MM.1S (cell line): ENCODE measurements around the gene ABCB4.

ENCODE experiments used
- DNase-seq: peaks from one replicate; pipeline ENCODE4 v3.0.0-alpha.2; 2015
- H2AFZ ChIP-seq: fragments of 300-600 bp; sonication (generic); 2 replicates; pipeline ENCODE4 v1.6.0; 2016; ENCODE audit warnings: antibody characterized with exemption, low read length
- H3F3A ChIP-seq: fragments of 300-600 bp; sonication (generic); 2 replicates; pipeline ENCODE4 v1.6.1; 2016; ENCODE audit warnings: mild to moderate bottlenecking, antibody characterized with exemption, low read length, moderate library complexity, mixed read lengths; ENCODE audit not compliant: insufficient read depth
- H3K27ac ChIP-seq: fragments of 300-600 bp; sonication (generic); 2 replicates; pipeline ENCODE4 v1.5.1; 2016; ENCODE audit warnings: mild to moderate bottlenecking, low read length
- H3K27me3 ChIP-seq: fragments of 300-600 bp; sonication (generic); replicated peaks from 2 replicates; pipeline ENCODE4 v1.6.0; 2016; ENCODE audit warnings: low read length; ENCODE audit not compliant: insufficient read depth
- H3K36me3 ChIP-seq: fragments of 300-600 bp; sonication (generic); replicated peaks from 2 replicates; pipeline ENCODE4 v1.6.1; 2016; ENCODE audit warnings: mild to moderate bottlenecking, low read length, mixed read lengths; ENCODE audit not compliant: insufficient read depth
- H3K4me1 ChIP-seq: fragments of 300-600 bp; sonication (generic); 2 replicates; pipeline ENCODE4 v1.6.1; 2016; ENCODE audit warnings: low read length, mixed read lengths
- H3K4me2 ChIP-seq: fragments of 300-600 bp; sonication (generic); 2 replicates; pipeline ENCODE4 v1.6.0; 2016; ENCODE audit warnings: low read depth, low read length
- H3K4me3 ChIP-seq: fragments of 300-600 bp; sonication (generic); 2 replicates; pipeline ENCODE4 v1.5.1; 2016; ENCODE audit warnings: low read length, mixed read lengths
- H3K79me2 ChIP-seq: fragments of 300-600 bp; sonication (generic); 2 replicates; pipeline ENCODE4 v1.6.1; 2016; ENCODE audit warnings: mixed run types, low read length, mixed read lengths
- H3K9ac ChIP-seq: fragments of 300-600 bp; sonication (generic); 2 replicates; pipeline ENCODE4 v1.6.1; 2016; ENCODE audit warnings: low read length, mixed read lengths
- H3K9me2 ChIP-seq: fragments of 300-600 bp; sonication (generic); replicated peaks from 2 replicates; pipeline ENCODE4 v1.6.1; 2016; ENCODE audit warnings: mild to moderate bottlenecking, low read length, mixed read lengths; ENCODE audit not compliant: insufficient read depth
- H3K9me3 ChIP-seq: fragments of 300-600 bp; sonication (generic); replicated peaks from 2 replicates; pipeline ENCODE4 v1.6.1; 2016; ENCODE audit warnings: mild to moderate bottlenecking, low read length, mixed read lengths; ENCODE audit not compliant: insufficient read depth
- H4K20me1 ChIP-seq: fragments of 300-600 bp; sonication (generic); 2 replicates; pipeline ENCODE4 v1.6.1; 2016; ENCODE audit warnings: mild to moderate bottlenecking, low read length, moderate library complexity, mixed read lengths; ENCODE audit not compliant: insufficient read depth
- EZH2 ChIP-seq: fragments of 300-600 bp; sonication (generic); optimal IDR thresholded peaks from 2 replicates; pipeline ENCODE3; 2017; ENCODE audit warnings: low read depth, mild to moderate bottlenecking, antibody characterized with exemption, low read length, mixed read lengths
- EZH2phosphoT487 ChIP-seq: fragments of 300-600 bp; sonication (generic); IDR thresholded peaks from 2 replicates; pipeline ENCODE4 v1.6.1; 2018; ENCODE audit warnings: antibody characterized with exemption, low read length
- TF ChIP-seq, protein P1 (sequence below): fragments of 300-600 bp; sonication (generic); IDR thresholded peaks from 2 replicates; pipeline ENCODE4 v1.5.1; 2016; ENCODE audit warnings: antibody characterized with exemption, low read length, mixed read lengths

The ABCB4 gene

DNA sequence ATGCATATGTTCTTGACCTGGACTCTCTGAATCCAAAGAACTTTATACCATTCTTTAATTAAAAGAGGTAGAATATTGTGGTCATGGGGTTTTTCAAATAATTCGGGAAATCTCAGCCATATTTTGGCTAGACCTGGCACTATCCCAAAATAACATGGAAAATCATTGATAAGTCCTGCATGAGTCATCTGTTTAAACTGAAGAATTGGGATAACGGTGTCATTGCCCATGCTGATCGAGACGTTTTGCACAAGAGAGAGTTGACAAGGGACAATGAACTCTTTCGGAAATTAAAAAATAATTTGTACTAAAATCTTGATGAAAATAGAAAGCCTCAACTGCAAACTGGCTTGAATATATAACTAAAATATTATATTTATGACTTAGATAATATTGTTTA, 19.9 kb upstream of the ABCB4 start:
- no peak overlapping the region for H3K9ac ChIP-seq
- no peaks in the 10 kb centered on the region for H3K36me3 ChIP-seq
- no peak overlapping the region for H3K4me3 ChIP-seq
- H3F3A ChIP-seq, result no peaks in the 10 kb centered on the region
- H3K9me2 ChIP-seq, result no peaks in the 10 kb centered on the region
- H3K9me3 ChIP-seq, result no peaks in the 10 kb centered on the region
- no peaks in the 10 kb centered on the region for H4K20me1 ChIP-seq
- DNase-seq, result no peak
- no peak overlapping the region for H3K27ac ChIP-seq
- no peaks in the 10 kb centered on the region for H3K4me1 ChIP-seq
- no peaks in the 10 kb centered on the region for H3K27me3 ChIP-seq
- no peak for TF ChIP-seq EZH2phosphoT487
- TF ChIP-seq EZH2, result no peak
- TF ChIP-seq, protein P1, sequence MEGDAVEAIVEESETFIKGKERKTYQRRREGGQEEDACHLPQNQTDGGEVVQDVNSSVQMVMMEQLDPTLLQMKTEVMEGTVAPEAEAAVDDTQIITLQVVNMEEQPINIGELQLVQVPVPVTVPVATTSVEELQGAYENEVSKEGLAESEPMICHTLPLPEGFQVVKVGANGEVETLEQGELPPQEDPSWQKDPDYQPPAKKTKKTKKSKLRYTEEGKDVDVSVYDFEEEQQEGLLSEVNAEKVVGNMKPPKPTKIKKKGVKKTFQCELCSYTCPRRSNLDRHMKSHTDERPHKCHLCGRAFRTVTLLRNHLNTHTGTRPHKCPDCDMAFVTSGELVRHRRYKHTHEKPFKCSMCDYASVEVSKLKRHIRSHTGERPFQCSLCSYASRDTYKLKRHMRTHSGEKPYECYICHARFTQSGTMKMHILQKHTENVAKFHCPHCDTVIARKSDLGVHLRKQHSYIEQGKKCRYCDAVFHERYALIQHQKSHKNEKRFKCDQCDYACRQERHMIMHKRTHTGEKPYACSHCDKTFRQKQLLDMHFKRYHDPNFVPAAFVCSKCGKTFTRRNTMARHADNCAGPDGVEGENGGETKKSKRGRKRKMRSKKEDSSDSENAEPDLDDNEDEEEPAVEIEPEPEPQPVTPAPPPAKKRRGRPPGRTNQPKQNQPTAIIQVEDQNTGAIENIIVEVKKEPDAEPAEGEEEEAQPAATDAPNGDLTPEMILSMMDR, result no peak
- no peaks in the 10 kb centered on the region for H3K79me2 ChIP-seq
- H3K4me2 ChIP-seq, result no peak overlapping the region
- H2AFZ ChIP-seq, result no peak overlapping the region

DNA sequence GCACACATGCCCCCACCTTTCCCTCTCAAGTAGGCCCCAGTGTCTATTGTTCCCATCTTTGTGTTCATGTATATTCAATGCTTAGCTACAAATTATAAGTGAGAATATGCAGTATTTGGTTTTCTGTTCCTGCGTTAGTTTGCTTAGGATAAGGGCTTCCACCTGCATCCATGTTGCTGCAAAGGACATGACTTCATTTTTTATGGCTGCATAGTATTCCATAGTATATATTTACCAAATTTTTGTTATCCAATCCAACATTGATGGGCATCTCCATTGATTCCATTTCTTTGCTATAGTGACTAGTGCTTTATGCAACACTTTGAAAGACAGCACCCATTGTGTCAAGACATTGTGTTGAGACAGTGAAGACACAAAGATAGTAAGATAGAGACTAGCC, 19.0 kb upstream of the ABCB4 start:
- no peaks in the 10 kb centered on the region for H3K4me1 ChIP-seq
- H3K9ac ChIP-seq, result no peak overlapping the region
- TF ChIP-seq, protein P1, result no peak
- no peak for TF ChIP-seq EZH2
- TF ChIP-seq EZH2phosphoT487, result no peak
- H3K36me3 ChIP-seq, result no peaks in the 10 kb centered on the region
- no peak for DNase-seq
- no peaks in the 10 kb centered on the region for H4K20me1 ChIP-seq
- no peaks in the 10 kb centered on the region for H3F3A ChIP-seq
- no peak overlapping the region for H3K4me3 ChIP-seq
- no peaks in the 10 kb centered on the region for H3K9me3 ChIP-seq
- no peaks in the 10 kb centered on the region for H3K79me2 ChIP-seq
- H3K27ac ChIP-seq, result no peak overlapping the region
- H3K9me2 ChIP-seq, result no peaks in the 10 kb centered on the region
- no peaks in the 10 kb centered on the region for H3K27me3 ChIP-seq
- H2AFZ ChIP-seq, result no peak overlapping the region
- no peak overlapping the region for H3K4me2 ChIP-seq

DNA sequence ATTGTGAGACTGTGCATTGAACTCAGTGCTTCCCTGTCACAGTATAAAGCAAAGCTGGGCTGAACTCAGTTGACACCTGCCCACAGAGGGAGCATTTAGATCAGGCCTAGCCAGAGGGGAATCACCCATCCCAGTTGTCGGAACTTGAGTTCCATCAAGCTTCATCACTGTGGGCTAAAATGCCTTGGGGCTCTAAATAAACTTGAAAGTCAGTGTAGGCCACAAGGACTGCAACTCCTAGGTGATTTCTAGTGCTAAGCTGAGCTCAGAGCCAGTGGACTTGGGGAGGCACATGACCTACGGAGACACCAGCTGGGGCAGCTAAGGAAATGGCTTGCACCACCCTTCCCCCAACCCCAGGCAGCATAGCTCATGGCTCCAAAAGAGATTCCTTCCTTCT, 7.7 kb upstream of the ABCB4 start:
- H4K20me1 ChIP-seq, result no peaks in the 10 kb centered on the region
- H3K36me3 ChIP-seq, result no peaks in the 10 kb centered on the region
- no peak for DNase-seq
- H3K27ac ChIP-seq, result no peak overlapping the region
- no peaks in the 10 kb centered on the region for H3F3A ChIP-seq
- no peaks in the 10 kb centered on the region for H3K9me3 ChIP-seq
- no peaks in the 10 kb centered on the region for H3K9me2 ChIP-seq
- no peak overlapping the region for H2AFZ ChIP-seq
- H3K4me2 ChIP-seq, result no peak overlapping the region
- H3K4me1 ChIP-seq, result no peaks in the 10 kb centered on the region
- no peaks in the 10 kb centered on the region for H3K27me3 ChIP-seq
- no peak overlapping the region for H3K9ac ChIP-seq
- TF ChIP-seq EZH2phosphoT487 (no peak), EZH2 (no peak)
- TF ChIP-seq, protein P1, result no peak
- no peaks in the 10 kb centered on the region for H3K79me2 ChIP-seq
- no peak overlapping the region for H3K4me3 ChIP-seq
